ENCODE measurements around the gene CDK6.

Gene CDK6

GRCh38 chr7:92661651-92662050 lies 174.7 kb downstream of the CDK6 start:
- DNase-seq (ENCODE audit: insufficient read length, low spot score) (no peak), FAIRE-seq (no peak)
- TF ChIP-seq CTCF (IDR thresholded peaks at IDR 0.05; ENCODE audit: insufficient read depth, missing control alignments), result no peak

GRCh38 chr7:92658671-92659070 lies 177.7 kb downstream of the CDK6 start:
- DNase-seq (ENCODE audit: insufficient read length, low spot score) (no peak), FAIRE-seq (no peak)
- TF ChIP-seq CTCF (IDR thresholded peaks at IDR 0.05; ENCODE audit: insufficient read depth, missing control alignments), result no peak

DNA sequence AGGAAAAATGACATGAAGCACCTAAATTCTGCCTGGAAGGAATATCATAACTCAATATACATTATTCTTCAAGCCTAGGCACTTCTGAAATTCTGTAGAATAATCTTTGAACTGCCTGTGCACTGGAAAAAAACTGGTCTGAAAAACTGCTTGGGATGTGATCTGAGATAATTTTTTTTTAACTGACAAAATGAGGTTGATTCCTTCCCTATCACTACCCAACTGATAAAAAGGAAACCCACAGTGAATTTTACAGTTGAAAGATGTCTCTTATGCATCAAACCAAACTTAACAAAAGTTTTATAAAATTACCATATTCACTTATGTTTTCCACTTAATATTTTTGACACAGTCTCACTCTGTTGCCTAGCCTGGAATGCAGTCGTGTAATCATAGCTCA lies 179.0 kb downstream of the CDK6 start:
- FAIRE-seq, result no peak
- TF ChIP-seq CTCF (IDR thresholded peaks at IDR 0.05; ENCODE audit: insufficient read depth, missing control alignments), result no peak
- no peak for DNase-seq (ENCODE audit: insufficient read length, low spot score)

GRCh38 chr7:92656121-92656520 lies 180.3 kb downstream of the CDK6 start:
- FAIRE-seq (no peak), DNase-seq (ENCODE audit: insufficient read length, low spot score) (no peak)
- no peak for TF ChIP-seq CTCF (IDR thresholded peaks at IDR 0.05; ENCODE audit: insufficient read depth, missing control alignments)

GRCh38 chr7:92655346-92655884 lies 181.0 kb downstream of the CDK6 start:
- no peak for TF ChIP-seq CTCF (IDR thresholded peaks at IDR 0.05; ENCODE audit: insufficient read depth, missing control alignments)
- DNase-seq (ENCODE audit: insufficient read length, low spot score) (no peak), FAIRE-seq (no peak)

- DNase-seq (ENCODE audit: insufficient read length, low spot score) (no peak), FAIRE-seq (no peak)
- TF ChIP-seq CTCF (IDR thresholded peaks at IDR 0.05; ENCODE audit: insufficient read depth, missing control alignments), result no peak
Observed at GRCh38 chr7:92653136-92653535, 183.2 kb downstream of the CDK6 start.

- TF ChIP-seq CTCF (IDR thresholded peaks at IDR 0.05; ENCODE audit: insufficient read depth, missing control alignments), result no peak
- no peak for DNase-seq (ENCODE audit: insufficient read length, low spot score)
- no peak for FAIRE-seq
Observed at GRCh38 chr7:92652536-92652935, 183.8 kb downstream of the CDK6 start.

Data from D721Med (cell line).